ENCODE results near the gene GGT1.

The GGT1 gene

GRCh38 chr22:24592851-24593558 is 10.0 kb upstream of the GGT1 start, which contains the start of gene LRRC75B (continued):
- no peak for TF ChIP-seq HOXD13 (CRISPR knock-in tag; IDR thresholded peaks at IDR 0.05; ENCODE audit: borderline replicate concordance)
- no peak for TF ChIP-seq ZNF626 (tag by site-specific recombination; IDR thresholded peaks at IDR 0.05)
- peak; percentile 41 for TF ChIP-seq ZBTB26 (tag by site-specific recombination; optimal IDR thresholded peaks at IDR 0.05)
- no peak for TF ChIP-seq ZNF202 (tag by site-specific recombination; IDR thresholded peaks at IDR 0.05; ENCODE audit: borderline replicate concordance)
- TF ChIP-seq ZNF311 (tag by site-specific recombination; IDR thresholded peaks at IDR 0.05; ENCODE audit: borderline replicate concordance): no peak
- TF ChIP-seq ZNF114 (tag by site-specific recombination; IDR thresholded peaks at IDR 0.05): no peak
- TF ChIP-seq, protein P1, sequence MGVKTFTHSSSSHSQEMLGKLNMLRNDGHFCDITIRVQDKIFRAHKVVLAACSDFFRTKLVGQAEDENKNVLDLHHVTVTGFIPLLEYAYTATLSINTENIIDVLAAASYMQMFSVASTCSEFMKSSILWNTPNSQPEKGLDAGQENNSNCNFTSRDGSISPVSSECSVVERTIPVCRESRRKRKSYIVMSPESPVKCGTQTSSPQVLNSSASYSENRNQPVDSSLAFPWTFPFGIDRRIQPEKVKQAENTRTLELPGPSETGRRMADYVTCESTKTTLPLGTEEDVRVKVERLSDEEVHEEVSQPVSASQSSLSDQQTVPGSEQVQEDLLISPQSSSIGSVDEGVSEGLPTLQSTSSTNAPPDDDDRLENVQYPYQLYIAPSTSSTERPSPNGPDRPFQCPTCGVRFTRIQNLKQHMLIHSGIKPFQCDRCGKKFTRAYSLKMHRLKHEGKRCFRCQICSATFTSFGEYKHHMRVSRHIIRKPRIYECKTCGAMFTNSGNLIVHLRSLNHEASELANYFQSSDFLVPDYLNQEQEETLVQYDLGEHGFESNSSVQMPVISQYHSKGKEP (tag by site-specific recombination; IDR thresholded peaks at IDR 0.05): no peak
- TF ChIP-seq BCL6B (tag by site-specific recombination; IDR thresholded peaks at IDR 0.05): no peak
- no peak for TF ChIP-seq ZNF621 (tag by site-specific recombination; IDR thresholded peaks at IDR 0.05)
- no peak for TF ChIP-seq ZNF596 (tag by site-specific recombination; IDR thresholded peaks at IDR 0.05)
- no peak for TF ChIP-seq ZNF792 (tag by site-specific recombination; IDR thresholded peaks at IDR 0.05)
- TF ChIP-seq ZSCAN30 (tag by site-specific recombination; IDR thresholded peaks at IDR 0.05): peak; percentile 46; the same call in 1 of the 2 replicates
- TF ChIP-seq ZNF133 (tag by site-specific recombination; IDR thresholded peaks at IDR 0.05): no peak
- no peak for TF ChIP-seq ZNF138 (tag by site-specific recombination; IDR thresholded peaks at IDR 0.05; ENCODE audit: borderline replicate concordance)
- TF ChIP-seq ZBTB20 (tag by site-specific recombination; IDR thresholded peaks at IDR 0.05): no peak
- no peak for TF ChIP-seq ZNF560 (tag by site-specific recombination; IDR thresholded peaks at IDR 0.05; ENCODE audit: borderline replicate concordance)
- TF ChIP-seq IKZF3 (tag by site-specific recombination; IDR thresholded peaks at IDR 0.05): no peak
- TF ChIP-seq ZNF624 (tag by site-specific recombination; IDR thresholded peaks at IDR 0.05): no peak
- TF ChIP-seq ZNF24 (tag by site-specific recombination; IDR thresholded peaks at IDR 0.05): no peak
- peak; percentile 65 for TF ChIP-seq ZXDB (tag by site-specific recombination; IDR thresholded peaks at IDR 0.05)
- no peak for TF ChIP-seq ZNF19 (tag by site-specific recombination; IDR thresholded peaks at IDR 0.05; ENCODE audit: low read depth)
- 0 out of 2 replicates have a peak, but pooled peaks have one; percentile 49 for TF ChIP-seq KLF16 (tag by site-specific recombination; IDR thresholded peaks at IDR 0.05)
- no peak for TF ChIP-seq MYNN (tag by site-specific recombination; IDR thresholded peaks at IDR 0.05; ENCODE audit: borderline replicate concordance)
- no peak for TF ChIP-seq SCRT1 (tag by site-specific recombination; IDR thresholded peaks at IDR 0.05; ENCODE audit: borderline replicate concordance)
- TF ChIP-seq ZBTB21 (tag by site-specific recombination; IDR thresholded peaks at IDR 0.05): no peak
- no peak for TF ChIP-seq ZNF660 (tag by site-specific recombination; IDR thresholded peaks at IDR 0.05)
- no peak for TF ChIP-seq ZSCAN23 (tag by site-specific recombination; IDR thresholded peaks at IDR 0.05)
- TF ChIP-seq ZNF140 (tag by site-specific recombination; IDR thresholded peaks at IDR 0.05): no peak
- no peak for TF ChIP-seq KLF1 (tag by site-specific recombination; IDR thresholded peaks at IDR 0.05)
- no peak for TF ChIP-seq TCF7L2 (IDR thresholded peaks at IDR 0.05; ENCODE audit: borderline replicate concordance, low read depth, low read length)
- TF ChIP-seq, protein P2, sequence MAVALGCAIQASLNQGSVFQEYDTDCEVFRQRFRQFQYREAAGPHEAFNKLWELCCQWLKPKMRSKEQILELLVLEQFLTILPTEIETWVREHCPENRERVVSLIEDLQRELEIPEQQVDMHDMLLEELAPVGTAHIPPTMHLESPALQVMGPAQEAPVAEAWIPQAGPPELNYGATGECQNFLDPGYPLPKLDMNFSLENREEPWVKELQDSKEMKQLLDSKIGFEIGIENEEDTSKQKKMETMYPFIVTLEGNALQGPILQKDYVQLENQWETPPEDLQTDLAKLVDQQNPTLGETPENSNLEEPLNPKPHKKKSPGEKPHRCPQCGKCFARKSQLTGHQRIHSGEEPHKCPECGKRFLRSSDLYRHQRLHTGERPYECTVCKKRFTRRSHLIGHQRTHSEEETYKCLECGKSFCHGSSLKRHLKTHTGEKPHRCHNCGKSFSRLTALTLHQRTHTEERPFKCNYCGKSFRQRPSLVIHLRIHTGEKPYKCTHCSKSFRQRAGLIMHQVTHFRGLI (tag by site-specific recombination; IDR thresholded peaks at IDR 0.05): no peak
- TF ChIP-seq SCRT2 (tag by site-specific recombination; IDR thresholded peaks at IDR 0.05): no peak
- TF ChIP-seq ZNF76 (tag by site-specific recombination; IDR thresholded peaks at IDR 0.05; ENCODE audit: borderline replicate concordance, low read depth): no peak
- TF ChIP-seq ZNF23 (tag by site-specific recombination; IDR thresholded peaks at IDR 0.05; ENCODE audit: borderline replicate concordance): no peak
- TF ChIP-seq ZNF558 (tag by site-specific recombination; IDR thresholded peaks at IDR 0.05): no peak
- TF ChIP-seq ZNF362 (tag by site-specific recombination; IDR thresholded peaks at IDR 0.05): no peak
